GM18861 (cell line): Measurements from ENCODE around the gene PDSS2.

Experiments
- ATAC-seq: cut with Tn5 transposase; IDR thresholded peaks from one replicate; pipeline ENCODE4 v1.9.1; 2021; ENCODE audit not compliant: unreplicated experiment

The PDSS2 gene

GRCh38 chr6:107274288-107274687 lies 185.1 kb downstream of the PDSS2 start:
- no peak for ATAC-seq

- ATAC-seq = no peak
Observed at GRCh38 chr6:107272246-107272645, 187.1 kb downstream of the PDSS2 start.

- ATAC-seq = no peak
Observed at GRCh38 chr6:107271208-107271790, 188.1 kb downstream of the PDSS2 start.

GRCh38 chr6:107267634-107268033 lies 191.7 kb downstream of the PDSS2 start:
- ATAC-seq = no peak

GRCh38 chr6:107267006-107267405 lies 192.4 kb downstream of the PDSS2 start:
- no peak for ATAC-seq

GRCh38 chr6:107266563-107266962 lies 192.8 kb downstream of the PDSS2 start:
- no peak for ATAC-seq

GRCh38 chr6:107264357-107264840 lies 195.0 kb downstream of the PDSS2 start:
- ATAC-seq = no peak

GRCh38 chr6:107259951-107260350 lies 199.4 kb downstream of the PDSS2 start:
- no peak for ATAC-seq

GRCh38 chr6:107248147-107248546 lies 211.2 kb downstream of the PDSS2 start:
- ATAC-seq = no peak

- no peak for ATAC-seq
Observed at GRCh38 chr6:107246972-107247615, 212.3 kb downstream of the PDSS2 start.

GRCh38 chr6:107246249-107246971 lies 213.0 kb downstream of the PDSS2 start:
- ATAC-seq = no peak

- ATAC-seq = no peak
Observed at GRCh38 chr6:107244742-107245480, 214.5 kb downstream of the PDSS2 start.

GRCh38 chr6:107244082-107244741 lies 215.2 kb downstream of the PDSS2 start:
- no peak for ATAC-seq

- no peak for ATAC-seq
Observed at GRCh38 chr6:107243471-107243870, 215.9 kb downstream of the PDSS2 start.

GRCh38 chr6:107237992-107238660 lies 221.2 kb downstream of the PDSS2 start:
- ATAC-seq = no peak

- ATAC-seq = no peak
Observed at GRCh38 chr6:107235511-107235910, 223.9 kb downstream of the PDSS2 start.

- ATAC-seq = no peak
Observed at GRCh38 chr6:107235007-107235406, 224.4 kb downstream of the PDSS2 start.

GRCh38 chr6:107231243-107231642 lies 228.1 kb downstream of the PDSS2 start:
- ATAC-seq = no peak

- ATAC-seq = no peak
Observed at GRCh38 chr6:107230448-107230847, 228.9 kb downstream of the PDSS2 start.

- ATAC-seq = no peak
Observed at GRCh38 chr6:107230024-107230423, 229.3 kb downstream of the PDSS2 start.
